Erythroblast (primary cell): ENCODE results near the gene ESRRB.

ENCODE experiments used
- GATA1 ChIP-seq: IDR thresholded peaks from 2 replicates; pipeline ENCODE4 v1.6.1; 2011; ENCODE audit warnings: low read depth, mild to moderate bottlenecking, control low read depth, low read length, moderate library complexity
- POLR2A ChIP-seq: IDR thresholded peaks from 2 replicates; pipeline ENCODE4 v1.6.1; 2011; ENCODE audit warnings: mild to moderate bottlenecking, low read length

GRCh38 chr14:76472199-76472723 is 96.3 kb downstream of the ESRRB start:
- no peak for TF ChIP-seq POLR2A
- TF ChIP-seq GATA1, result no peak
